NCI-H524 treated with DMSO at 0.1 percent for 48 hours (cell line): ENCODE results near the gene MGLL.

Source experiments
- DNase-seq: peaks from one replicate; lab custom pipeline; 2025; lab: John Stamatoyannopoulos, UW

MGLL gene

DNA sequence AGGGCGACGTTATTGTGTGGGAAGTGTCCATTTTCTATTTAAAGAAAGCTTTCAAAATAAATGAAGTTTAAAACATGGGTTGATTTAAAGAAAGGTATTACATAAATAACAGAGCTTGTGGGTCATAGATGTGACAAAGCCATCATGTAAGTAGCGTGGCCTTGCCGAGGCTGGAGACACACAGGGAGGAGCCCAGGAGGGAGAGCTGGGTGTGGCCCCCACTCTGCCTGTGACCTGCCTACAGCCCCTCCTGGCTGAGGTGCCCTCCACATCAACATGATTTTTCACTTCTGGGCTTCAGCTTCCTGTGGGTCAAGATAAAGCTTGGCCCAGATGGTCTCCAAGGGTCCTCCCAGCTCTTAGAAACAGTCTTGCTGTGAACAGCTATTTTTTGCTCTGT lies 12.5 kb upstream of the MGLL start:
- DNase-seq: no peak

DNA sequence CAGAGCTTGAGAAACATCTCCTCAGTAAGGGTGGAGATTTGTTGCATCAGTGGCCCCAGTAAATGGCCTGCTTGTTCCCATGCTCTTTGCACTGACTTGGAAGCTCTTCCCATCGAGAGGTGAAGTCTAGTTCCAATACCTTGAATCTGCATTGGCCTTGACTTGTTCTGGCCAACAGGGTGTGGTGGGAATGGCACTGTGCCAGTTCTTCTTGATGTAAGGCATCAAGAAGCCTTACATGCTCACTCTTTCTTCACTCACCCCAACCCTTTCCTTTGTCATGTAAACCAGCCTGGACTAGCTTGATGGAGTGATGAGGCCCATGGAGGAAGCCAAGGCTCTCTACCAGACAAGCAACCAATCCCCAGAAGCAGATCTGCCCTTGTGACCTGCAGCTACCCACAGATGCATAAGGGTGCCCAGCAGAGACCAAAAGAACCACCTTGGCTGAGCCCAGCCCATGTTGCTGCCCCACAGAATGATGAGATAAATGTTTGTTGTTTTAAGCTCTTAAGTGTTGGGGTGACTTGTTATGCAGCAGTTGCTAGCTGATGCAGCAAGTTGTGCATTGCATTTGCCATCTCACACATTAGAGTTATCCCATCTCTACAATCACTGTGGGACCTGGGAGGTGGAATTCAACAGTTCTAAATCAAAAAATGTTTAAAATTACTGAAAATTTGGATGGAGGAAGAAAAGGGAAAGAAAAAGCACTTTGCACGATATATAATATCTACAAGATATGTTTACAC lies 11.1 kb upstream of the MGLL start:
- DNase-seq: no peak

DNA sequence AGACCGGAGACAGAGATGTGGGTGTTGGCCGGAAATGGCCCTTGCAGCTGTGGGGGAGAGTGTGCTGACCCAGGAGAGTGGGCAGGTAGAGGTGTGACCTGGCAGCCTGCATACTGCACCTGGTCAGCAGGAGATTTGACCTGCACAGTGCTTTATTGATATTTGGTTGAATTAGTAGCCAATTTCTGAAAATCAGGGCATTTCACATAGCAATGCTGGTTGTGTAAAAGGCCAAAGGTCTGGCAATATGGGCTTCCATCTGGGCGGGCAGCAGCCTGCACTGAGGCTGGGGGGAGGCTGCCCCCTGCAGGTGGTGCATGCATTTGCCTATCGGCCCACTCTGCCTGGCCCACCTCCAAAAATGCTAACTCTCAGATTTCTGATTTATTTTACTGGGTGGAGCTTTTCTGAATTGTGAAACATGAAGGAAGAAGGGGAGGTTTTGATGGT lies 9.4 kb upstream of the MGLL start:
- DNase-seq: no peak

DNA sequence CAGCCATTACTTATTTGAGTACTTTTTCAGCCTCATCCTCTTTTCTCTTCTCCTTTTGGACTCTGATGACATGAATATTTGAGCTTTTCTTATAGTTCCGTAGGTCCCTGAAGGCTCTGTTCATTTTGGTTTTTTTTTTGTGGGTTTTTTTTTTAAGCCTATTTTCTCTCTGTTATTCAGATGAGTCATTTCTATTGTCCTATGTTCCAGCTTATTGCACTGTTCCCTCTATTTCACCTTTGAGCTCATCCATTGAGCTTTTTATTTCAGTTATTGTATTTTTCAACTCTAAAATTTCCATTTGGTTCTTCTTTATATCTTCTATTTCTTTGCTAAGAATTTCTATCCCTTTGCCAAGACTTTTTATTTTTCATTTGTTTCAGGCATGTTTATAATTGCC lies 7.2 kb upstream of the MGLL start:
- no peak for DNase-seq

DNA sequence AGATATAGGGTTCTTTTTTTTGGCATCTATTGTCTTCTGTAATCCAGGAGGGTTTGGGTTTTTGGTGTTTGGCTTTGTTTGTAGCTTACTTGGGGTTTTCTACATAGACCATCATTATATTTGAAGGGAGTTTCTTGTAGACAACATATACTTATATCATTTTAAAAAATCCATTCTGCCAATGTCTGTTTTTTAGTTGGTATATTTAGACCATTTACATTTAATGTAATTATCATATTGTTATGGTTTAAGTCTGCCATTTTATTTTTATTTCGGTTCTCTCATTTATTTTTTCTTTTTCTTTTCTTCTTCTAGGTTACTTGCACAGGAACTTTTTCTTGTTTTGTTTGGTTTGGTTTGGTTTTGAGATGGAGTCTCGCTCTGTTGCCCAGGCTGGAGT lies 5.5 kb upstream of the MGLL start:
- no peak for DNase-seq

DNA sequence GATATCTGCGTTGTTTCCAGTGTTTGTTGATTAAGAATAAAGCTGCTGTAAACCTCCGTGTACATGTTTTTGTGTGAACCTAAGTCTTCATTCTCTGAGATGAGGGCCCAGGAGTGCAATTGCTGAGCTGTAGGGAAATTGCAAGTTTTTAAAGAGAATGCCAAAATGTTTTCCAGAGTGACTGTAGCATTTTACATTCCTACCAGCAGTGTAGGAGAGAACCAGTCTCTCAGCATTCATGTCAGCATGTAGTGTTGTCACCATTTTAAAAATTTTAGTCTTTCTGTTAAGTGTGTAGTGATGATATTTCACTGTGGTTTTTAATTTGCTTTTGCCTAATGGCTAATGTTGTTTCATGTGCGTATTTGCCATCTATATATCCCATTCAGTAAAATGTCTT lies 3.4 kb upstream of the MGLL start:
- no peak for DNase-seq

DNA sequence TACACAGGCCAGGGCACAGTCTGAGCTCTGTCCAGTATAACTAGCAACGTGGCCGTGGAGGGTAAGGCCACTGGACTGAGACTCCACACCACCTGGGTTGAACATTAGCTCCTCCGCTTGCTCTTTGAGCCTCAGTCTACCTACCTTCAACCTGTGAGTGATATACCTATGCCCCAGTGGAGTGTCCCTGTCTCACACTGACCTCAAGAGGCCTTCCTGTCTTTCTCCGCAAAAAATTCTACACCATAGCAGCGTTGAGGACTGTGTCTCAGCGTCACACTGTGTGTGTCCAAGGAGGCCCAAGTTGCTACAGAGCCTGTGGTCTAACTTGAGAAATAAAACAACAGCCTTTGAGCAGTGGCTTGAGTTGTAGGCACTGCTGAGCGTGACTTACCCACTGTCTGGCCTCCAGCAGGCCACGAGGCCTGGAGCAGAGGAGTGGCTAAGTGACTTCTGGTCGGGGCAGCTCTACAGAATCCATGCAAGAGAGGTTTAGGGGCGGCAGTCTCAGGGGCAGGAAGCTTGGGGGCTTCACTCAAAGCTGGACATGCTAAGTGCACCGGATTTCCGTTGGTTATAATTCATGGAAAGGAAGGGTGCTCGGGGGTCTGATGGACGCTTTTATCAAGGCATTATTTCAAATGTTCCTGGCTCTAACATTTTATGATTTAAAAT lies 2.0 kb upstream of the MGLL start:
- DNase-seq: no peak

DNA sequence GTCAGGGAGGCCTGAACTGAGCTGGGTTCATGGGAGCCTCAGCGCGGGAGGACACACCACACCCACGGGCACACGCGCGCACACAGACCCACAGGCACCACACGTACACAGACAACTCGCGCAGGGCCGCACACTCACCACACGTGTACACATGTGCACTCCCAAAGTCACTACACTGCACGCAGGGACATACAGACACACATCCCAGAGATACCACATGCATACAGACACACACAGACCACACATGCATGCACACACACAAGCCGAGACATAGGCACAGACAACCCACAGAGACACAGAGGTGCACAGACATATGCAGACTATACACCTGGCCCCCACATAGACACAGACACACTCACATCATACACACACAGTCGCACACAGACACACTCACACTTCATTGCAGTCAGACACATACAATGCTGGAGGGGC lies 1.1 kb upstream of the MGLL start:
- DNase-seq: no peak

DNA sequence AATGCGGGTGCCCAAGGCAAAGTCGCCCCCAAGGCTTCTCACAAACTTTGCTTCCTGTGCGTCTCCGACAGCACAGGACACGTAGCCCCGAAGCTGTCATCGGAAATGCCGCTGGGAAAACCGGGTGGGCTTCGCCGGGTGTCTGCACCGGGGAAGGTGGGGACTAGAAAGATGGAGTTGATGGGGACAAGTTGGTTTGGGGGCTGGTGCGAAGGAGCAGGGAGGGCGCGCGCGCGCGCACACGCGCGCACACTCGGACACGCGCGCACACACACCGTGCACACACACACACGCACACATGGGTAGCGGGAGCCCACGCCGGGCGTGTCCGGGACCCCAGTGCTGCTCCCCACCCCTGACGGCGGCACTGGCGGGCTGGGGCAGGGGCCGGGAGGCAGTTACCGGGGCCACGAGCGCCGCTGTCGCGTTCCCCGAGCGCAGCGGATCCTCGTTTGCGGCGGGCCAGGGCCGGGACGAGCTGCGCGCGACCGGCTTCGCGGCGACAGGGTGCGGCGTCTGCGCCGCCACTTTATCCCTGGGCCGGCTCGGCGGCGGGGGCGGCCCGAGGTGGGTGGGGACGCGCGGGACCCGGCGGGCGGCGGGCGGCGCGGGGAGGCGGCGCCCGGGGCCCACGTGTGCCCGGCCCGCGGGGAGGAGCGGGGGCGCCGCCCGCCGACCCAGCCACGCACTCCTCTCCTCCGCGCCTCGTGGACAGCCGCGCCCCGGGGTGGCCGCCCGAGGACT lies 539 bp upstream of the MGLL start:
- DNase-seq: no peak

DNA sequence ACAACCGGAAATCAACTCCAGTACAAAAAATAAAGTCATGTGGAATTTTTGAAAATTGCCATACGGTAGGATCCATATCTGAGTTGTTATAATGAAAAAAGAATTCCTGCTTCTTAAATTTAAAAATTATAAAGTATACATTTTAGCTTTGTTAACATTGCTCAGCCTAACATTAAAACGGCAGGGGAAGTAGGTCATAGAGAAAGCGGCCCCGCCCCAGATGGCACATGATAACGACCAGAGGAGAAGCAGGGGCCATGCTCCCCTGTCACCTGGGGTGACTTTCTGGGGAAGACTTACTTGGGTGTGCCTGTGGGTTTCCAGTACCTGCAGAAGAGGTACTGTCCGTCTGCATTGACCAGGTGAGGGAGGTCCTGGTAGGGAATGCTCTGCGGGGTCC lies 921 bp downstream of the MGLL start:
- DNase-seq: no peak

DNA sequence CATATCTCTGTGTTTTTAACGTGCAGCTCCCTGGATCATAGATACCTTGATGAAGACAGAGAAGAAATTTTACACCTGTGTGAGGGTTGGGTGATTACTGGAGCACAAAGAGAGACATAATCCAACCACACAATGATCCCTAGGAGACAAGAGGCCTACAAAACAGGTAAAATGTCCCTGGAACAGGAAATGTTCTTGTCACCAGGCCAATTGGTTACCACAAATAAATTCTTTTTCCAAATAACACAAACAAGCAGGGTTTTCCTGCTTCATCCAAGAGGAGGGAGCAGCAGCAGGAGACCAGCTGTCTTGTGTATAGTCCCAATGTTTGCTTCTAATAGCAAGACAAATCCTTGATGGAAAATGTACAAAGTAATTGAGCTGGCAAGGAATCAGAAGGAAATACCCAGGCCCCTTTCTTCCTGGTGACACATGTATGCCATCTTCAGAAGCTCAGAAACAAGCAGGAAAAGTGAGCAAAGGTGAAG lies 1.4 kb downstream of the MGLL start:
- no peak for DNase-seq

DNA sequence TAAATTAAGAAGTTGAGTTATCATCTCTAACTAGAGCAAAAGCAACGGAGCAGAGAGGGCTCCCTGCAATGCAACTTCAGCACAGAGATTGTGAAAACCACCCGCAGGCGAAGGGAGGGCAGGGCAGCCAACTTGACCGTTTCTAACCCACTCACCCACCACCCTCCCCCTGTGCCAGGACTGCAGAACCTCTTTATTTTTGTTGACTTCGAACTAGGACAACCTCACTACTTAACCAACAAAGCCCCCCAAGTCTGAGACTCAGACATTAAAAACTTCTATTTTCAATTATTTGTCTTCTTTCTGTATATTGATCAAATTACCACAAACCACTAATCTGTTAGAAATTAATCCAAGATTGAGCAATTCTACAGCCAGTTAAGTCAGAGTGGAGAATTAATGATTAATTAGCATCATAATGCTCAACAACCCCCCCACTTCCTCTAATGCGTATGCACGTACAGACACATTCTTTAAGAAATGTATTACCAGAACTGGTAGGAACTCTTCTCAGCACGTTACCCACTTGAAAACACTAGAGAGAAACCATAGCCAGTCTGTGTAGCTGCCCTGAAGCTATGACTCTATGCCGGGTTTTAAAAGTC lies 2.0 kb downstream of the MGLL start:
- DNase-seq: no peak

DNA sequence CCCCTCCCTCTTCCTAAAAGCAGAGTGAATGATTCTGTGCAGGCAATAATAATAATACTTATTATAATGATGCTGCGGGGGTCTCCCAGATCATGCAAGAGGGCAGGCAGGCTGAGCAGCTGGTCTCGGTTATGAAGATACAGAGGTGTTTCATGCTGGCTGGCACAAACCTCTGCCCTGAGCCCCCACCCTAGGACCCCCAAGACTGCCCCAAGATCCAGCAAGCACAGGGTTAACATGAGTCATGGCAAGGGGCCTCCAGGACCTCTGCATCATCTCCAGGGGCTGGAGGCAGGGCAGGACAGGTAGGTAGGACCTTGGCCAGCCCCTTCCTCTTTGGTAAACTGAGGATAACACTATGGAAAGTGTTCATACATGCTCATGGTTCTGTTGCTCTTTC lies 2.7 kb downstream of the MGLL start:
- no peak for DNase-seq

DNA sequence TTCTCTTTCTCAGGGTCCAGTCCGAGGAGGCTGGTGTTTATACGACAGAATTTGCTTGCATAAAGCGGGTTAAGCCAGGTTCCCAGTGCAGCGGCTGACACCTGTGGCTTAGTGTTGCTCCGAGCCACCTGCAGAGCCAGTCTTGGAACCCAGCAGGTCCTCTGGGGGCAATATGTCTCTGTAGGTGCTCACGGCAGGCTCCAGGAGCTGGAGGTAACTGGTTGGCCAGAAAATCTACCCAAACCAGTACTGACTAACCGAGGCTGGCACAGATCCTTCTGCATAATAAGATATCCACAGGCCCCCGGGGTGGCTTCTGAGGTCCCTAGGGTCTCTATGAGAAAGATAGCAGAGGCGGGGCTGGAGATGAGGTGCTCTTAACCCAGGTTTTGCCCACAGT lies 3.2 kb downstream of the MGLL start:
- no peak for DNase-seq

DNA sequence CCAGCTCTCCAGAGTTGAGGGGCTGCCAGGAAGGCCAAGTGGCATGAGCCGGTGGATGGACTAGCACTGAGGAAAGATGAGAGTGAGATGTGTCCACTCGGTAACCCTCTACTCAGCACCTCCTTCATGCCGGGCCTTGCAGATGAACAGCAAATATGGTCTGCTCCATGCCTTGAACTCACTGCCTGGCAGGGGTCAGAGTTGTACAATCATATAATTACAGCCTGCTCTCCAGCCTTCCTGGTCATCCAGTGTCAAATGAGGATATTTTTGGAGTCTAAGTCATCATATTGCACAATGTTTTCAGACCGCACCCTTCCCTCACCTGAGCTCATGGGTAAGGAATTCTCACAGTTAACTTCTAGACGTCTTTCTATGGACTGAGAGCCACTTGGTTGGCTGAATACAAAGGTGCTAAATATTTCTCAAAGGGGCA lies 4.9 kb downstream of the MGLL start:
- no peak for DNase-seq

DNA sequence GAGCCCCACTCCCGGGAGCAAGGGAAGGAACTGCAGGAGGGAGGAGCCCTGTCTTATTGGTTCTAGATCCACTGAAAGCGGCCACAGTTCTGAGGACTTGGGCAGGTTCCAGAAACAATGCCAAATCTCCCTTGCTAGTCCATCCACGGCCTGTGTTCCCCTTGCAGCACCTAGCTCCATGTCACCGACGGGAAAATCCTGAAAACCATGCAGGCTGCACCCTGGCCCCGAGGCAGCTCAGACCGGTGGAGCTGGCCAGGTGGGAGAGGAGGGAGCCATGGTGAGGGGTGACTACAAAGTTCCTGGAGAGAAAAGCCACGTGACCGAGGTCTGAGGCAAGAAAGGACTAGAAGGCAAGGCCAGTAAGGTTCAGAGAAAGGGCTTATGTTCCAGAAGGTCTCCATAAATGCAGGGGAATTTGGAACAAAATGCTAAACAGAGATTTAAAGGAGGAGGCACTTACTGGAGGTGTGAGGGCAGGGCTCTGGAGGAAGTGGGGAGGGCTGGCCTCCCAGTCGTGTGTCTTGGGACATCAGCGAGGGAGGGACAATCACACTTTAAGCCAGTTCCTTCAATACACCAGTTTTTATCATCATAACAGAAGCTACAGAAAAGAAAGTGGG lies 5.4 kb downstream of the MGLL start:
- no peak for DNase-seq

DNA sequence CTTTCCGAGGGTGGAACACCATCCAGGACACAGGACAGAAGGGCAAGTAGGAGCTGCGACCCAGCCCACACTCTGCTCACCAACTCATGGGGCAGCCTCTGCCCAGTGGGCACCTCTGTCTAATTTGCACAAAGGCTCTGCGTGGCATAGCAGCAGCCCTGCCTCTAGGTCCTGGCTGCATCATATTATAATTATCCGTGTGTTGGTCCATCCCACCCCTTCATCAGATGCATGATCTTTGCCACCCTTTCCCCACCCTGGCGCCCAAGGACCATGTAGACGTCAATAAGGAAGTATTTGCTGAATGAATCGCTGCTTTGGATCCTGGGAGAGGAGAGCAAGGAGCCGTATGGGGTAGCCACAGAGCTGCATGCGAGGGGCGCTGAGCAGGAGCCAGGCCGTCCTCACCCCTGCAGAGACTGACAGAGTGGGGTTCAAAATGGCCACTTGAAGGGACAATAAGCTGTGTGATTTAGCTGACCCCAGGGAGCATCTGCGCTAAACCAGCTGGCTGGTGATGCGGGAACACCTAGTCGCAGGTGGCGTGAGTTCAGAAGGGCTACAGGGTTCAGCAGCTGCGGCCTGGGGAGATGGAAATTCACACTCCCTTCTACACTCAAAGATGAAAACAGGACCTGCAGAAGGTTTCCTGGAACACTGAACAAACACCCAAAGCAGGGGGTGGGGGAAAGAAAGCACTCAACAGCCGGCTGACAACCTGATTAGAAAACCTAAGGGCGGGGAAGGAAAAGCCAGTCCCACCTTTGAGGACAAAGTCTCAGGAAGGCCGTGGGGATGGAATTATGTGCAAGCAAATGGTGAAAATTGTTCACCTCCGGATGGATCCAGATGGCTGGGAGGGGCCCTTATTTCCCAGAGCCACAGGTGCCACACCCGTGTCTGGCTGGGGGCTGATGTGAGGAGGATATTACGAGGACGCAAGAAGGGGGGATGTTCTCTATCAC lies 6.4 kb downstream of the MGLL start:
- DNase-seq: no peak

DNA sequence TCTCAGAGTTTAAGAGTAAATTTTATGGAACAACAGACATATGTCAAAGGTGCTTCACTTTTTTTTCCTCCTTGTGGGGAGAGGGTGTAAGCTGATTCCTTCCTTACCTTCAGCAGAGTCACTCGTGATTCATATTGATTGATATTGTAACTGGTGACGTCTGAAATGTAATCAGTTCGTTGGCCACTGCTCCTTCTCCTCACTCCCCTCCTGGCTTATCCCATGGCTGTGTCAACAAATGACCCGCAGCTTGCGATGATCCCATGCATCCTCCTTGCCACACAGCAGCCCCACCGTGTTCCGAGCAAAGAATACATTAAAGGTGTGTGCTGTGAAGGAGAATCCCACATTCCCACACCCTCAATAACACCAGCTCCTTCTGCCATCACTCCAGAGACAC lies 7.3 kb downstream of the MGLL start:
- no peak for DNase-seq

DNA sequence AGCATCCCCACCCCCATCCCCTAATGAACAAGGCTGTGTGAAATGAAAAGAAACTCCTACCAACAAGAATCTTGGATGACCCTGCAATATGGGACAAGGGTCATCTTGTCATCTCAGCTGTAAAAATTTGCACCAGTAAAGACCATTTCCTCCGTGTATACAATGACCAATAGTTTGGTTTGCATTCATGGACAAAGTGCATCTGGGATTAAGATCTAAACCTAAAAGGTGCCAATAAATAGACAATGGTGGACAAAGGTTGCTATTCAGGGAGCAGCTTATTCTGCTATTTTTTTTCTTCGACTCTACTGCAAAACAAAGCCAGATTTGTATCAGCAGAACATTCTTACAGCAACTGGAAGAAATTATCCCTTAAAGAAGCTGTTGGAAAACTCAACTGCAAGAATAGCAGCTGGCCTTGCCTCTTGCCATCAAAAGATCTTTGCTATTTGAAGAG lies 8.0 kb downstream of the MGLL start:
- DNase-seq: no peak

DNA sequence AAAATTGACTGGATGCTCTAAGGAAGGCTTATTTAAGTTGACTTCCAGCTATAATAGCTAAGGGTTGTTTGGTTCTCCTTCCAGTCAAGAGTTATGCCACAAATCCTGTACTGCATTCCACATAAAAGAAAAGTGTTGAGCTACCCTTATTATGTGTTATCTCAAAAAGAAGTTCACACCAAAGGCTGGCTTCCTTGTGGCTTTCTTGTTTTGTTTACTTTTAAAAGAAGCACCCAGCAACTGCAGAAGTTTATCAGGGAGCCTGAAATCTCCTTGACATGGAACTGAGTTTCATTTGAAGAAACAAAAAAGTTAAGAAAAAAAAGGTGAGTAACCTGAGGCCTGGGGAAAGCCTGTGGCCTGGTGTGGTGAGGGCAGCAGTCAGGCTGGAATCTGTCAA lies 10.2 kb downstream of the MGLL start:
- DNase-seq: no peak

DNA sequence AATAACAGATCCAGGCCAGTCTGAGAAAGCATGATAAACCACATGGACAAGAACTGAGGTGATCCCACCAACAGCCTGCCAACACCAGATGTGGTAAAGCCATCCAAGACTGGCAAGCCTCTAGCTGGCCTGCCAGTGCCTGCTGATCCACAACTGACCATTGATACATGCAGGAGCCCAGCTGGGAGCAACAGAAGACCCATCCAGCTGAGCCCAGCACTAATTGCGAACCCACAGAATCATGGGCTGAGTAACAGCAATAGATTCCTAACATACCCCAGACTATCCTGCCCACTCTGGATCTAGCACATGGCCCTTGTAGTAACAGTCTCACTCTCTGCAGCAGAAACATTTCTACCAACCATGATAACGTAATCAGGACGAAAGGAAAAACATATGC lies 10.6 kb downstream of the MGLL start:
- no peak for DNase-seq
